ENCODE measurements around the gene NAA20.
"Not testable (repeated sequence)": the region's sequence is repeated elsewhere in the genome, so short reads cannot be mapped to it uniquely, and the experiment has no call there.

The NAA20 gene

DNA sequence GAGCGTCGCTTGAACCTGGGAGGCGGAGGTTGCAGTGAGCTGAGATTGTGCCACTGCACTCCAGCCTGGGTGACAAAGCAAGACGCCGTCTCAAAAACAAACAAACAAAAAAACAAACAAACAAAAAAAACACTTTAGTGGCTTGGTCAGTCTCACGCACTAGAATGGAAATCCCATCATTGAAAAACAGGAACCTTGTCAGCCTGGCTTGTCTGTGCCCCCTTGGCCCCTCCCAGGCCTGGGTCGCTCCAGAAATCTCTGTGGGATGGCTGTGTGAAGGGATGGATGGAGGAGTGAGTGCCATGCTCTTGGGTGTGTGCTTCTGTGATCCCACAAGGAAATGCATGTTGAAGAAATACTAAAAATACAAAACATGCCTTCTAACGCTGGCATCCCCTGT lies 20.9 kb upstream of the NAA20 start:
- TF ChIP-seq, protein P1, sequence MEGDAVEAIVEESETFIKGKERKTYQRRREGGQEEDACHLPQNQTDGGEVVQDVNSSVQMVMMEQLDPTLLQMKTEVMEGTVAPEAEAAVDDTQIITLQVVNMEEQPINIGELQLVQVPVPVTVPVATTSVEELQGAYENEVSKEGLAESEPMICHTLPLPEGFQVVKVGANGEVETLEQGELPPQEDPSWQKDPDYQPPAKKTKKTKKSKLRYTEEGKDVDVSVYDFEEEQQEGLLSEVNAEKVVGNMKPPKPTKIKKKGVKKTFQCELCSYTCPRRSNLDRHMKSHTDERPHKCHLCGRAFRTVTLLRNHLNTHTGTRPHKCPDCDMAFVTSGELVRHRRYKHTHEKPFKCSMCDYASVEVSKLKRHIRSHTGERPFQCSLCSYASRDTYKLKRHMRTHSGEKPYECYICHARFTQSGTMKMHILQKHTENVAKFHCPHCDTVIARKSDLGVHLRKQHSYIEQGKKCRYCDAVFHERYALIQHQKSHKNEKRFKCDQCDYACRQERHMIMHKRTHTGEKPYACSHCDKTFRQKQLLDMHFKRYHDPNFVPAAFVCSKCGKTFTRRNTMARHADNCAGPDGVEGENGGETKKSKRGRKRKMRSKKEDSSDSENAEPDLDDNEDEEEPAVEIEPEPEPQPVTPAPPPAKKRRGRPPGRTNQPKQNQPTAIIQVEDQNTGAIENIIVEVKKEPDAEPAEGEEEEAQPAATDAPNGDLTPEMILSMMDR (IDR thresholded peaks at IDR 0.05; ENCODE audit: insufficient read depth, low read depth, low read length, missing control alignments): no peak

GRCh38 chr20:19996917-19997316 lies 20.2 kb upstream of the NAA20 start:
- no peak overlapping the region for H3K4me3 ChIP-seq (ENCODE audit: low read depth, low read length)
- TF ChIP-seq, protein P1 (IDR thresholded peaks at IDR 0.05; ENCODE audit: insufficient read depth, low read depth, low read length, missing control alignments): no peak
- no peak for DNase-seq (ENCODE audit: low read depth)

More for the DNA sequence above, 20.9 kb upstream of the NAA20 start:
- DNase-seq (ENCODE audit: low read depth): no peak
- no peak overlapping the region for H3K4me3 ChIP-seq (ENCODE audit: low read depth, low read length)

DNA sequence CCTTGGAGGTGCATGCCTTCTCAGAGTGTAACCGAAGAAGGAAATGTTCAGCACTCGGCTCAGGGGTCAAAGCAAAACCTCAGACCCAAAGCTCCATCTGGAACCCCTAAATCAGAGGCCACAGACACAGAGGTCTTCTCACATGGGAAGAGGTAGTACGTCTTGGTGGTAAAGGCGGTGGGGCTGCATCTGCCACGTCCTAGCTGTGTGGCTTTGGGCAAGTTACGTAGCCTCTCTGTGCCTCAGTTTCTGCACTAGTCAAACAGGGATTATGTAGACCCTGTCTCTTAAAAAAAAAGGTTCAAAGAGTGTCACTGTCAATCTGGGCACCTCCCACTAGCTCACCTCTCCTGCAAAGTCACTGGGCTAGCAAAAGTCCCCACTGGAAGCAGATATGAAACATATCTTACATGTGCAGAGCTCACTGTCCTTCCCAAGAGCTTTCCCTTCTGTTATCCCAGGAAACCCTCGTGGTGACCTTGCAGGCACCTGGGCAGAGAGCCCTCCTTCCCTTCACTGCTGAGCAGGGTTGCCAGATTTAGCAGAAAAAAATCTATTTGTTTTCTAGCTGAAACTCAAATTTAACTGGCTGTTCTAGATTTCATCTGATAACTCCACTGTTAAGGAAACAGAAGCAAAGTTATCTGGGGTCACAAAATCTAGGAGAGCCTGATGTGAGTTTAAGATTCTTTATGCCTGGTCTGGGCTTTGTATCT lies 18.0 kb upstream of the NAA20 start:
- TF ChIP-seq, protein P1 (IDR thresholded peaks at IDR 0.05; ENCODE audit: insufficient read depth, low read depth, low read length, missing control alignments): no peak
- H3K4me3 ChIP-seq (ENCODE audit: low read depth, low read length): no peak overlapping the region
- DNase-seq (ENCODE audit: low read depth): no peak

- TF ChIP-seq, protein P1 (IDR thresholded peaks at IDR 0.05; ENCODE audit: insufficient read depth, low read depth, low read length, missing control alignments): no peak
- H3K4me3 ChIP-seq (ENCODE audit: low read depth, low read length): no peak overlapping the region
- DNase-seq (ENCODE audit: low read depth): no peak
These were observed 16.8 kb upstream of the NAA20 start for GRCh38 chr20:20000211-20000968.

- TF ChIP-seq, protein P1 (IDR thresholded peaks at IDR 0.05; ENCODE audit: insufficient read depth, low read depth, low read length, missing control alignments): no peak
- H3K4me3 ChIP-seq (ENCODE audit: low read depth, low read length): no peak overlapping the region
- DNase-seq (ENCODE audit: low read depth): no peak
These were observed 14.8 kb upstream of the NAA20 start for GRCh38 chr20:20002101-20002998.

DNA sequence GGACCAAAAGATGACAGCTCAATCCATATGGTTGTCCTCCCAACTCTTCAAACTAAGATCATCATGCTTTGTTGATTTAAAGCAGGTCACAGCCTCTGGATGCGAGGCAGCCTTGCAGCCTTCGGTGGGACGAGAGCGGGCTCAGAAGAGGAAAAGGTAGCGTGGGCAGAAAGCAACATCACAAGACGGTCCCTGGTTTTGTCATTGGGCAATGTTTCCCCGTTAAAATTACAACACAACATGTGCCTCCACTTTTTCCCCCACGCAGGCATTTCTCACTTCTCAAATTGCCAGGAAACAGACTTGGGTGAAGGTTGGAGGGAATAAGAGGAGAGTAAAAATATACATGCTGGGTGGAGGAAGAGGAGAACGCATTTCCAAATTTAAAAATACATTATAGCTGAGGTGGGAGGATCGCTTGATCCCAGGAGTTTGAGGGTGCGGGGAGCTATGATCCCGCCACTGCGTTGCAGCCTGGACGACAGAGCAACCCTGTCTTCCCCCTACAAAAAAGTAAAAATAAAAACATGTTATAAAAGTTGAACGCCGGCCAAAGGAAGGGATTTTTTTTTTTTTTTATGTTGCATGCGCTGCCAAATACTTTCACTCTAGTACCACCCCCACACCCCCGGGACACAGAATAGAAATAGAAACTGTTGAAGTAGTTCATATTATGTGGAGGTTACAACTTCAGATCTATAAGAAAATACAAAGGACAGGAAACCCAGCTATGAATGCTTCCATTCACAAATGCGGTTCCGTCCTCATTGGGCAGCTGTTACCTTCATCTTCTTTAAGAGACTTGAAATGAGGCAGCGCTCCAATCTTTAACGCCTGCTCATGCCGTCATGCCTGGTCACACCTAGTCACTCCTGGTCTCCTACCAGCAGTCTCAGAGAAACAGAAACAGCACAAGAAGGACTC lies 13.9 kb upstream of the NAA20 start:
- TF ChIP-seq, protein P1 (IDR thresholded peaks at IDR 0.05; ENCODE audit: insufficient read depth, low read depth, low read length, missing control alignments): no peak
- peak overlapping the region; percentile 36 for H3K4me3 ChIP-seq (ENCODE audit: low read depth, low read length)
- peak; percentile 40 for DNase-seq (ENCODE audit: low read depth)

GRCh38 chr20:20003955-20004322 lies 13.2 kb upstream of the NAA20 start:
- DNase-seq (ENCODE audit: low read depth): not testable (repeated sequence)
- peak overlapping the region; percentile 36 for H3K4me3 ChIP-seq (ENCODE audit: low read depth, low read length)
